HG03039 (cell line): ENCODE data around the gene HACD2.
"Not testable (repeated sequence)": the region's sequence is repeated elsewhere in the genome, so short reads cannot be mapped to it uniquely, and the experiment has no call there.

Experiments
- ATAC-seq: cut with Tn5 transposase; IDR thresholded peaks from one replicate; pipeline ENCODE4 v1.9.1; 2021; ENCODE audit warnings: mild to moderate bottlenecking, moderate library complexity; ENCODE audit not compliant: unreplicated experiment

HACD2 gene

DNA sequence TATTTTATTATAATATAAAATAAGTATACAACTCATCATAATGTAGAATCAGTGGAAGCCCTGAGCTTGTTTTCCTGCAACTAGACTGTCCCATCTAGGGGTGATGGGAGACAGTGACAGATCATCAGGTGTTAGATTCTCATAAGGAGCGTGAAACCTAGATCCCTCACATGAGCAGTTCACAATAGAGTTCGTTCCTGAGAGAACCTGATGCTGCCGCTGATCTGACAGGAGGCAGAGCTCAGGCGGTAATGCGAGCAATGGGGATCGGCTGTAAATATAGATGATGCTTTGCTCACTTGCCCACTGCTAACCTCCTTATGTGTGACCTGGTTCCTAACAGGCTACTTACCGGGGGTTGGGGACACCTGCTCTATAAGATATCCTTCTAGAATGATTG lies 26.8 kb upstream of the HACD2 start:
- ATAC-seq = not testable (repeated sequence)

DNA sequence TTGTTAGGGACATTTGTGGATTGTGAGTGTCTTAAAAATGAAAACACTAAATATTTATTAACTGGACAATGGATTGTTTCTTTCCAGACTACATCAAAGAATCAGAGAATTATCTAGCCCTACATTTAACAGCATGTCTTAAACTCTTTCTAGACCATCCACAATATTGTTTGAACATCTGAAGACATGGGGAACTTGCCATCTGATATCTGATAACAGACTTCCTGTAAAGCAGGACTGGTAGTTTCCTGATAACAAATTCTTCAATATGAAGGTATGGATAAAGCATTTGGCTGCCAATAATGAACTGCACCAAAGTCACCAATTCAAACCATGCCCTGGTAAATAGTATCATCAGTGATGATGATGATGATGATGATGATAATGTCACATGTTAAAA lies 26.2 kb upstream of the HACD2 start:
- ATAC-seq = no peak

DNA sequence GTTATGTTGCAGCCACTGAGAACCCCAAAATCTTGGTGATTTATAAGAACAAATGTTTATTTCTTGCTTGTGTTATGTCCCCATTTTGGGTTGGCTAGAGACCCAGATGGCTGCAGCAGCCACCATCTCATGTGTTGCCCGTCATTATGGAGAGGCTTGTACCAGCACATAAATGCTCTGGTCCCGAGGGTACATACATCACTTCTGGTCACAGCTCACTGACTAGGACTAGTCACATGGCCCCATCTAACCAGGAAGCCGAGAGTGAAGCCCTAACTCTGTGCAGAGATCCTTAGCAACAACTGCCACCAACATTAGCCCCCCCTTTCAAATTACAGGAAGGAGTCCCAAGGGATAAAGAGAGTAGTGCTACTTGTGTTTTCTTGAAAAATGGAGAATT lies 25.5 kb upstream of the HACD2 start:
- ATAC-seq = no peak

DNA sequence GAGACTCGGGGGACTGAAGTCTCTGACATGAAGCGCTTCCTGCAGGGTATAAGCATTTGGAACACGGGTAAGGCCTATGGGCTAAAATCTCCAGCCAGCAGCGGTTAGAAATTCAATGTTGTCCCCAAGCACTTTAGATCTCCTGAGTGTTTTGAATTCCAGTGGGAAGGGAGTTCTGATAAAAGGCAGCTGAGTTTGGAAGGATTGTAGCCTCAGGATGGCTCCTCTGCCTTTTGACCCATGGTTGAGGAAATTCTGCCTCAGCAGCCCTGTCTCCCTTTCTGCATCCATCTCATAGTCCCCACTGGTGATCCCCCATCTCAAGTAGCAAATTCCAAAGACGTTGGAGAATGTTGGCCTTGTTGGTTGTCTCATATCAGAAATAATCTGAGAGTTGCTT lies 24.2 kb upstream of the HACD2 start:
- no peak for ATAC-seq

DNA sequence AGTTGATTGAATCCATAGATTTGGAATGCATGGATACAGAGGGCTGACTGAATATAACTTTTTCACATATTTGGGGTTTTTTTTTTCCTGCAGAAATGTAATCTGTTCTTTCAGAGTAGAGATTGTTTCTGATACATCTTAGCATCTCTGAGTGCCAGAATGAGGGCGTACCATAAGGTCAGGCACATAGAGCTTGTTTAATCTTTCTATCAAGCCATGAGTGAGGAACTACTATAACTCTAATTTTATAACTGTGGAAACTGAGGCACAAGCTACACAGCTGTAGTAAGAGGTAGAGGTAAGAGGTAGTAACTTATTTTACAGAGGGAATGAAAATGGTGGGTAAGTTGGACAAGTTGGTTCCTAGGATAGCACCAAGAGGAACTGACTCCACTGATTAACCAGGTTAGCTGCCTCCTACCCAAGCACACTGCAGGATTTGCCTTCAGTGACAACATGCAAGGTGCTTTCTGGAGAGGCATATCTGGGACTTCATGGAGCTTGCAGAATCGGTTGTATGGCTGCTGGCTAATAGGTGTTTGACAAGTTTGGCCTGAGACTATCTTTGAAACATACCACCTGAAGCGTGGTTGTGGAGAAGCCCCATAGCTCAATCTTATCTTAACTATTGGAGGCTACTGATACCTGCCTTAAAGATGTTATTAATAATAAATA lies 23.5 kb upstream of the HACD2 start:
- ATAC-seq = no peak

DNA sequence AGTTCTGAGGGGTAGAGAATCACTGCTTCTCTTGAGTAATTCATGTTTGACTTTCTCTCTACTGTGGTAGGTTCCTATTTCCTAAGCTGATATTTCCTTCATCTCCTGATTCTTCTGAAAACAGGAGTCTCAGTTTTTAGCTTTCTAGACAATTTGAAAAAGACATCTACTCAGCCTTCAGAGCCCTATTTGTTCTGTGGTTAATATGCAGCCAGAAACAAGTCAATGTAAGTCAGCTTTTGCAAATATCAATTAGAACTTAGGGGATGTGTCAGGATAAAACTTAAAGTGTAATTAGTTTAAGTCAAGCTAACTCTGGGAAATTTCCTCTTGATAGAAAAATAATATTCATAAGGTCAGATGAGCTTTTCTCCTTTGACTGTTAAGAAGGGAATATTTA lies 21.7 kb upstream of the HACD2 start:
- no peak for ATAC-seq

DNA sequence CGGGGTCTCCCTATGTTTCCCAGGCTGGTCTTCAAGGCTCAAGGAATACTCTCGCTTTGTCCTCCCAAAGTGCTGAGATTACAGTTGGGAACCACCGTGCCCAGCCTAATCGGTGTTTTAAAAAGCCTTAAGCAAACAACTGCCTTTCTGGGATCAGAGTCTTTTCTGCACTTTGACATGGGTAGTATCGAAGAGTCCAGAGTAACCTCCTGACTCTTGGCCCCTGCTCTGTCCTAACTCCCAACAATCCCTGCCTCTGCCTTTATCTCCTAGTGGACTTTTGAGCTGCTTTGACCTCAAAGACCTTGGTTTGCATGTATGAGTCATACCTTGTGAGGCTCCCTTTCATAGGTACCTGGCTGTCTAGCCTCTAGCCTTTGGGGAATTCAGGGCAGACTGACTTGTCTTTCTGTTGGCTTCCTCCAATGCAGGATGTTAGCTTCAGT lies 21.0 kb upstream of the HACD2 start:
- ATAC-seq = peak; percentile 69

DNA sequence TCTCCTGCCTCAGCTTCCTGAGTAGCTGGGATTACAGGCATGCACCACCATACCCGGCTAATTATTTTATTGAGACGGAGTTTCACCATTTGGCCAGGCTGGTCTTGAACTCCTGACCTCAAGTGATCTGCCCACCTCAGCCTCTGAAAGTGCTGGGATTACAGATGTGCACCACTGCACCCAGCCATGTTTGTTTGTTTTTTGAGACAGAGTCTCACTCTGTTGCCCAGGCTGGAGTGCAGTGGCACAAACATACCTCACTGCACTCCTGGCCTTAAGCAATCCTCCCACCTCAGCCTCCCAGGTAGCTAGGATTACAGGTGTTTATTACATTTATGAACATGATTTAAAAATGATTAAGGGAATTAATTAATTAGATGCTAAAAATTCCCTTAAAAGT lies 18.3 kb upstream of the HACD2 start:
- ATAC-seq = not testable (repeated sequence)

DNA sequence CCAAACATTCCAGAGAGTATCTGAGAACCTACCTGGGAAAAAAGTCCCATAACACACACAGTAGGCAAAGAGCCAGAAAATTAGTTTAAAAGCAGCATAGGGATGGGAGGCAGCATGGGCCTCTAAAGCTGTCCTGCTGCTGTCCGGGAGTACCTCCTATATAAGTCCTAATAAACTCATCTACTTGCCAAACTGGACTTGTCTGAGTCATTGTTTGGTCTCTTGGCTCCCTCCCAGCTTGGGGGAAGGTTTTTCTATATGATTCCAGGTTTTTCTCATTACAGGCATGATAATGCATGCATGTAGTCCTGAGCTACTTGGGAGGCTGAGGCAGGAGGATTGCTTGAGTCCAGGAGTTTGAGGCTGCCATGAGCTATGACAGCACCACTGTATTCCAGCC lies 17.5 kb upstream of the HACD2 start:
- ATAC-seq = no peak

DNA sequence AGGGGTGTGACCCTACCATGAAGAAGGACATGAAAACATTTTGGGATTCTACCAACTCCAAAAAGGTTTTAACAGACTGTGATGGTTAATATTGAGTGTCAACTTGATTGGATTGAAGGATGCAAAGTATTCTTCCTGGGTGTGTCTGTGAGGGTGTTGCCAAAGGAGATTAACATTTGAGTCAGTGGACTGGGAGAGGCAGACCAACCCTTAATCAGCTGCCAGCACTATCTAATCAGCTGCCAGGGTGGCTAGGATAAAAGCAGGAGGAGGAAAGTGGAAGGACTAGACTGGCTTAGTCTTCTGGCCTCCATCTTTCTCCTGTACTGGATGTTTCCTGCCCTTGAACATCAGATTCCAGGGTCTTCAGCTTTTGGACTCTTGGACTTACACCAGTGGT lies 16.0 kb upstream of the HACD2 start:
- ATAC-seq = not testable (repeated sequence)

DNA sequence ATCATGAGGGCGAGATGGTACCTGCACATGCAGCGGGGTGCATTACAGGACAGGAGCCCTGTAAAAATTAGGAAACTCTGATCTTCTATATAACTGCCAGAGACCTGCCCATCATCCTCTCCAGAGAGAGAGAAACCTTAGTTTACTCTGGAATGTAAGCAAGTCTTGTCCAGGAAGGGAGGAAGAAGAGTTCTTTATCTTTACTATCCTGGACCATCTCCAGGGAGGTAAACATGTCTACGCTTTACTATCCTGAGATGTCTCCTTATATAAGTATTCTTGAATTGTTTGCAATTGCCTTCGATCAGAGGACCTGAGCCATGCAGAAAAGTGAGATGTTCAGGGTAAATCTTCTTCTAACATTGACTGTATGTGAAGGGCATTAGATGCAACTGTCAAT lies 12.7 kb upstream of the HACD2 start:
- no peak for ATAC-seq

DNA sequence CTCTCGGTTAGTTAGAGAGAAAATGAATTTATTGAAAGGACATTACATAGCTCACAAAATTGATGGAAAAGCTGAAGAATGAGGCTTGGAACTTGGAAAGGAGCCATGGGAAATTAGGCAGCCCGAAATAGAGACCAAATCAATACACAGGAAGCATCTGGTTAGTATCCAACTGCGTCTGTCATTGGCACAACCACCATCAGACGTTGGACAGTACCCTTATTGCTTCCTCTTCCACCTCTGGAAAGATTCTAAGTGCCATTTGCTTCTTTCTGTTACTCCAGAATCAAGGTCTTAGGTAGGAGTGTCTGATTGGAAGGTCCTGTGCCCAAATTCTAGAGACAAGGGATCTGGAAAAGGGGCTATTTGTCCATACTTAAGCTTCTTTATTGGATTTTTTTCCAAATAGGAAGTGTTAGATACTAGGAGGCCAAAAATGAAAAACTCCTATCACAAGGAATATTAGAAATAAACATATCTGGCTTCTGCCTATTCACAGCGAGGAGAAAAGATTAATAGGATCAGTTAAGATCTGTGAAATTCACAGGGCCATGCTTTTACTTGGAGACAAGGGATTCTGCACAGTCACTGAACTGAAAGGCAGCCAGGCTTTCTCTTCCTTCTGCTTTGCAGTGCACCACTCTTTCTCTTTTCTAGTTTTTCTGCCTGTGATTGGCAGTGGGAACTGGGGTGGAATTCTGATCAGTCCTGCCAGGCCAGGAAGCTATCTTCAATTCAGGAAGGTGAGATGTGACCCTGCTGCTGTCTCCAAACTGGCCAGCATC lies 10.7 kb upstream of the HACD2 start:
- no peak for ATAC-seq

DNA sequence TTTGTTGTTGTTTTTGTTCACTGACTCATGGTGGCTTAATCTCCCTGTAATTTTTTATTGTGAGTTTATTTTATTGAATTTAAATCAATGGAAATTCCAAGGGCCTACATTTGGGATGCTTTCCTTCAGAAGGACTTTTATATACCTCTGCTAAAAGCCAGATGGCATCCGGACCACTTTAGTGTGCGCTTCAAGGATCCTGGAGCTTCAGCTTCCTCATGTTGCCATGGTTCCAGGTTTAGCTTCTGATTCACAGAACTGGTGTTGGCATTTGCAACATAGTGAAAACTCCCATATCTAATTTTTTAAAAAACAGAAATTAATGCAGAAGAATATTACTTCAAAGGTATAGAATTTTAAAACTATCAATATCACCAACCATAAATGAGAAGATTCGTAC lies 8.5 kb upstream of the HACD2 start:
- ATAC-seq = no peak

DNA sequence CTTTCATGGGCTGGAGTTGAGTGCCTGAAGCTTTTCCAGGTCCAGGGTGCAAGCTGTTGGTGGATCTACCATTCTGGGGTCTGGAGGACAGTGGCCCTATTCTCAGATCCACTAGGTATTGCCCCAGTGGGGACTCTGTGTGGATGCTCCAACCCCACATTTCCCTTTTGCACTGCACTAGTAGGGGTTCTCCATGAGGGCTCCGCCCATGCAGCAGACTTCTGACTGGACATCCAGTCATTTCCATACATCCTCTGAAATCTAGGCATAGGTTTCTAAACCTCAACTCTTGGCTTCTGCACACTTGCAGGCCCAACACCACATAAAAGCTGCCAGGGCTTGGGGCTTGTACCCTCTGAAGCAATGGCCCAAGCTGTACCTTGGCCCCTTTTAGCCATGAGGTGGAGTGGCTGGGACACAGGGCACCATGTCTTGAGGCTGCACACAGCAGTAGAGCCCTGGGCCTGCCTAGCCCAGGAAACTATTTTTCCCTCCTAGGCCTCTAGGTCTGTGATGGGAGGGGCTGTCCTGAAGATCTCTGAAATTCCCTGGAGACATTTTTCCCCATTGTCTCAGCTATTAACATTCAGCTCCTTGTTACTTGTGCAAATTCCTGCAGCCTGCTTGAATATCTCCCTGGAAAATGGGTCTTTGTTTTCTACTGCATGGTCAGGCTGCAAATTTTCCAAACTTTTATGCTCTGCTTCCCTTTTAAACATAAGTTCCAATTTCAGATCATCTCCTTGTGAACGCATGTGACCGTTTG lies 6.0 kb upstream of the HACD2 start:
- ATAC-seq = no peak

DNA sequence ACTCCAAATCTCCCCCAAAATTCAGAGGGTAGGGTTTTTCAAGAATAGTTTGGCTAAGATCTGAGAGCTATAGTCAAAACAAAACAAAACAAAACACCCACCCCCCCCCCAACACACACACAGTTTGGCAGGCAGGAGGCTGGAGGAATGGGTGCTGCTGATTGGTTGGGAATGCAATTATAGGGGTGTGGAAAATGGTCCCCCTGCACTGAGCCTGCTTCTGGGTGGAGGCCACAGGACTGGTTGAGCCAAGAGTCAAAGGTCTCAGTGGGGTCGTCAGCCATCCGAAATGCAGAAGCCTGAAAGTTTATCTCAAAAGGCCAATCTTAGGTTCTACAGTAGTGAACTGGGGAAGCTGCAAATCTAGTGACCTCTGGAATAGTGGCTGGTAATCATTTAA lies 2.5 kb upstream of the HACD2 start:
- ATAC-seq = no peak

DNA sequence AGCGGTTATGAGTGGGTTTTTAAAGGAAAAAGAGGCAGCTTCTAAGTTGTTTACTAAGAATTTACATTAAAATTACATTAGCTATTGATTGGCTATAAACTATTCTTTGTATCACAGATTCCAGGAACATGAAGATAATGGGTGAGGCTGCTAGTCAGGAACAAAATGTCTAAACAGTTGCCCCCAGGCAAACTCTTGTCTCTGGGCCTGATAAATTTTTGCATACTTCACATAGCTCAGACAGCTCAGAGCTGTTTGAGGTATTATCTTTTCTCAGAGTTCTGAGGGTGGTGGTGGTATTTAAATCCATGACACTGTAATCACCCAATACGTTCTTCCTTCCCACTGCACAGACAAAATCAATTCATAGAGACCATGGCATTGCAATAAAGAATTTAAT lies 2.1 kb upstream of the HACD2 start:
- no peak for ATAC-seq

DNA sequence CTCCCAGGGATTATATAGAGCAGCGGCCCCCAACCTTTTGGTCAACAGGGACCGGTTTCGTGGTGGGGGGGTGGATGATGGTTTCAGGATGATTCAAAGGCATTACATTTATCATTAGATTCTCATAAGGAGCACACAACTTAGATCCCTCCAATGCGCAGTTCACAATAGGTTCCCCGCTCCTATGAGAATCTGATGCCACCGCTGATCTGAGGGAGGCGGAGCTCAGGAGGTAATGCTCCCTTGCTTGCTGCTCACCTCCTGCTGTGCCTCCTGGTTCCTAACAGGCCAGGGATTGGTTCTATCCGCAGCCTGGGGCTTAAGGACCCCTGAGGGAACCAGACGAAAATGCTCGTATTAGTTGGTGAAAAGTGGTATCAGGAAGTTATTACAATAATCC lies 1.3 kb upstream of the HACD2 start:
- no peak for ATAC-seq

DNA sequence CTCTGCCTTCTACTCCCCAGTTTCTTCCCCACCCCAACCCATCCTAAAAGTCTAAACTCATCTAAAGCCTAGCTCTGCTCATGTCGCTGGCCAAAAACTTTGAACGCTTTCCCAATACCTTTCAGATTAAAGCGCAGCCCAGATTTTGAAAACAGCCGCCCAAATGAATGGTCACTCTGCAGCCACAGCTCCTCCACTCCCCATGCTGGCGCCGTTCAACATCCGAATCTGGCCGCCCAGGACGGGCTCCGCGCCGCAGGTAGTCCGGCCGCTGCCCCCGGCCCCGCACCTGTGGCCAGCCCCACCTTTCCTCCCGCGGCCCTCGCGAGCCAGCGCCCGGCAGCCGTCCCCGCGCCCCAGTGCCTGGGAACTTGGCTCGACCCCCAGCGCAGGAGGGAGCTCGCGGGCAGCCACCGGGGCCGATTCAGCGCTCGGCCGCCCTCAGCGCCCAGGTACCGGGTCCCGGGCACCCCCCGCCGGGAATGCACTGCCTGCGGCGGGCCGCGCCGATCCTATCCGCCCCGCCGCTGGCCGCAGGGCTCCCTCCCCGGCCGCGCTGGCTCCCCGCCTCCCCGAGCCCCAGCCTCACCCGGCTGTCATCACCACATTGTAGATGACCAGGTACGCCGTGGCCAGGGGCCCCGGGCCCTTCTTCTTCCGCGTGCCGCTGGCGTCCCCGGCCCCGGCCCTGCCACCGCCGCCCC lies 417 bp downstream of the HACD2 start:
- ATAC-seq = peak; percentile 33

DNA sequence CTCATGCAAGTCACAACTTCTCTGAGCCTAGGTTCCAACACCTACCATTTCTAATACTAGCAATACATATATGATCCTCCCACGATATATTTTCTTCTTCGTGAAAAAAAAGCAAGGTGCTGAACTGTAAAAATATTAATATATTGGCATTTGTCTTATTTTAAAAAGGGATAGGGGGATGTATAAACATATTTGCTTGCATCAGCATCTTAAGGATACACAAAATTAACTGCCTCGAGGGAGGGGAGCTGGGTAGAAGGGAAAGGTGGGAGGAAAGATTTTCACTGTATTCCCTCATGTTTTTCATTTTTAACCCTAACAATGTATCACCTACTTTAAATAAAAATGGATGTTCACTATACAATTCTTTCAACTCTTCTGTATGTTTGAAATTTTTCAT lies 1.3 kb downstream of the HACD2 start:
- no peak for ATAC-seq

DNA sequence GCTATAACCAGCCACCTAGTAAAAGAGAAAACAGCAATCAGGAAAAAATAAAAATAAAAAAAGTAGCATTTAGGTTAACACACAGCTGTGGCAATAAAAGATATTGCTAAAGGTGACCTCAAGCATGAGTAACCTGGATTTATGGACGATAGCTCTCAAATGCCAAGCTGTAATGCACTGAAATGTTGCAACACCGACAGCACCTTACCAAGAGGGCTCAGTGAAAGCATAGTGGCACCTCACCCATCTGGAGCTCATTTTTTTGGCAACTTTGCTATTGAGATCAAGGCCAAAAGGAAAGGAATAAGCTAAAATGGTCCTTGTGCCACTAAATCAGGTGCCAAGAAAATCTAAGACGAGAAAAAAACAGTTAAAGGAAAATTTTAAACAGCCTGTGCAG lies 2.5 kb downstream of the HACD2 start:
- ATAC-seq = no peak

DNA sequence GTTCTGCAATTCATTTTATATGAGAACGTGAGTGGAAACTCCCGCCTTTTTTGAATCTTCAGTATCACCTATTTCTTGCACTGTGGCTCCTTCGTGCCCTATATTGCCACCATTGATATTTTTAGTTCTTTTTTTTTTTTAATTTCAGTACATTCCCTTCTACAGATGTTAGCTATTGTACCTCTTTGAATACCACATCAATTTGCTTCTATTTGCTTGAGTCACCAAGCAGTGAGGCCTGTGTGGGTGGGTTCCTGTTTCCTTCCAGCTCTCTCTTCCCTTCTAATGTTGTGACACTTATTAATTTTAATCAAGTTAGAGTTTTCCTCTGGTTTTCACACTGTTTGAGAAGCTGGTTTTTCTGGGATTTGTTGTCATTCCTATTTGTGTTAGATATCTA lies 8.7 kb downstream of the HACD2 start:
- no peak for ATAC-seq
